GM20431 (cell line): ENCODE data around the gene SP8.

Source experiments
- in situ Hi-C: fragments of 300-500 bp; cut with MseI, MboI; formaldehyde crosslinking; loops from one replicate; pipeline ENCODE4 v1.15.0; 2020; ENCODE audit warnings: low sequenced_read_pairs; ENCODE audit not compliant: unreplicated experiment

Gene SP8

GRCh38 chr7:20778063-20778721 lies 8.5 kb downstream of the SP8 start:
- in situ Hi-C loops = loop anchor here (25.0 kb wide), 1 partner anchor 484 kb away; no protein-coding TSS in a partner anchor

GRCh38 chr7:20777377-20778062 lies 9.2 kb downstream of the SP8 start:
- in situ Hi-C loops = loop anchor here (25.0 kb wide), 1 partner anchor 485 kb away; no protein-coding TSS in a partner anchor

GRCh38 chr7:20776942-20777341 lies 9.7 kb downstream of the SP8 start:
- in situ Hi-C loops = loop anchor here (25.0 kb wide), 1 partner anchor 485 kb away; no protein-coding TSS in a partner anchor

GRCh38 chr7:20776214-20776911 lies 10.3 kb downstream of the SP8 start:
- in situ Hi-C loops = loop anchor here (25.0 kb wide), 1 partner anchor 486 kb away; no protein-coding TSS in a partner anchor

GRCh38 chr7:20754001-20754400 lies 32.7 kb downstream of the SP8 start:
- in situ Hi-C loops = no loop called here

GRCh38 chr7:20749906-20750305 lies 36.8 kb downstream of the SP8 start:
- in situ Hi-C loops = no loop called here

- in situ Hi-C loops = no loop called here
Measured at GRCh38 chr7:20748853-20749252, 37.8 kb downstream of the SP8 start.

GRCh38 chr7:20747001-20747400 lies 39.7 kb downstream of the SP8 start:
- in situ Hi-C loops = no loop called here

GRCh38 chr7:20745702-20746101 lies 41.0 kb downstream of the SP8 start:
- in situ Hi-C loops = no loop called here

- in situ Hi-C loops = no loop called here
Measured at GRCh38 chr7:20744954-20745446, 41.7 kb downstream of the SP8 start.

- in situ Hi-C loops = no loop called here
Measured at GRCh38 chr7:20742913-20743312, 43.8 kb downstream of the SP8 start.

GRCh38 chr7:20741801-20742200 lies 44.9 kb downstream of the SP8 start:
- in situ Hi-C loops = no loop called here

- in situ Hi-C loops = no loop called here
Measured at GRCh38 chr7:20738518-20739481, 47.9 kb downstream of the SP8 start.

GRCh38 chr7:20737840-20738448 lies 48.7 kb downstream of the SP8 start:
- in situ Hi-C loops = no loop called here

GRCh38 chr7:20735346-20736065 lies 51.2 kb downstream of the SP8 start:
- in situ Hi-C loops = no loop called here
